Measurements from ENCODE around the gene CD209.

The CD209 gene

DNA sequence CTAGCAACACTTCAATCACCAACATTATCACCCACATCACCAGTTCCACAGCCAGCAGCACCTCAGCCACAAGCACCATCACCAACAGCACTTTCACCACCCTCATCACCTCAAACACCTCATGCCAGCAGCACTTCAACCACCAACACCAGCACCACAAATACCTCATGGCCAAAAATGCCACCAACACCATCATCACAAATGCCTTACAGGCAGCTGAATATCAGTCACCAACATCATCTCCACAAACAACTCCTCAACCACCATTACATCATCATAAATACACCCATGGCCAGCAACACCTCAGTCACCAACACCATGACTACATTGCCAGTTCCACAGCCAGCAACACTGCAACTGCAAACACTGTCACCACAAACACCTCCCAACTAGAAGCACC, 55.8 kb downstream of the CD209 start:
- Histone ChIP-seq H3K36me3 (ENCODE audit: insufficient read depth) (no peaks in the 10 kb centered on the region), H4K20me1 (ENCODE audit: insufficient read depth) (no peaks in the 10 kb centered on the region), H3K27ac (no peak overlapping the region), H3K4me1 (ENCODE audit: low read depth, poor library complexity, severe bottlenecking) (no peaks in the 10 kb centered on the region), H3K4me2 (no peak overlapping the region), H3K27me3 (ENCODE audit: insufficient read depth, low read depth) (peaks cover 26% of the 10 kb centered on the region), H3K4me3 (IDR thresholded peaks at IDR 0.05; ENCODE audit: insufficient read depth, low read depth, low read length) (no peak overlapping the region), H2AFZ (ENCODE audit: low read depth) (no peak overlapping the region), H3K9ac (no peak overlapping the region), H3K79me2 (ENCODE audit: insufficient read depth, low read depth) (no peaks in the 10 kb centered on the region)
- TF ChIP-seq, protein P1, sequence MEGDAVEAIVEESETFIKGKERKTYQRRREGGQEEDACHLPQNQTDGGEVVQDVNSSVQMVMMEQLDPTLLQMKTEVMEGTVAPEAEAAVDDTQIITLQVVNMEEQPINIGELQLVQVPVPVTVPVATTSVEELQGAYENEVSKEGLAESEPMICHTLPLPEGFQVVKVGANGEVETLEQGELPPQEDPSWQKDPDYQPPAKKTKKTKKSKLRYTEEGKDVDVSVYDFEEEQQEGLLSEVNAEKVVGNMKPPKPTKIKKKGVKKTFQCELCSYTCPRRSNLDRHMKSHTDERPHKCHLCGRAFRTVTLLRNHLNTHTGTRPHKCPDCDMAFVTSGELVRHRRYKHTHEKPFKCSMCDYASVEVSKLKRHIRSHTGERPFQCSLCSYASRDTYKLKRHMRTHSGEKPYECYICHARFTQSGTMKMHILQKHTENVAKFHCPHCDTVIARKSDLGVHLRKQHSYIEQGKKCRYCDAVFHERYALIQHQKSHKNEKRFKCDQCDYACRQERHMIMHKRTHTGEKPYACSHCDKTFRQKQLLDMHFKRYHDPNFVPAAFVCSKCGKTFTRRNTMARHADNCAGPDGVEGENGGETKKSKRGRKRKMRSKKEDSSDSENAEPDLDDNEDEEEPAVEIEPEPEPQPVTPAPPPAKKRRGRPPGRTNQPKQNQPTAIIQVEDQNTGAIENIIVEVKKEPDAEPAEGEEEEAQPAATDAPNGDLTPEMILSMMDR (conservative IDR thresholded peaks at IDR 0.05; ENCODE audit: low read depth, low read length) = no peak

DNA sequence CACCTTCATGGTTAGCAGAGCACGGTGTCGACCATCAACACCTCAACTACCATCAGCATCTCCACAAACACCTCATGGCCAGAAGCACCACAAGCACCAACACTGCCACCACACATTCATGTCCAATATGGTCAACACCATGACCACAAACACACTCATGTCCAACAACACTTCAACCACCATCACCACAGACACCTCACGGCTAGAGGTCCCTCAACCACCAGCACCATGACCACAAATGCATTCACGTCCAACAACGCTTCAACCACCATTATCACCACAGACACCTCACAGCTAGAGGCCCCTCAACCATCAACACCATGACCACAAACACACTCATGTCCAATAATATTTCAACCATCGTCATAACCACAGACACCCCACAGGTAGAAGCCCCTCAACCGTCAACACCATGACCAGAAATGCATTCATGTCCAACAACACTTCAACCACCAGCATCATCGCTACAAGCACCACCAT, 56.5 kb downstream of the CD209 start:
- H3K36me3 ChIP-seq (ENCODE audit: insufficient read depth) = no peaks in the 10 kb centered on the region
- no peak overlapping the region for H2AFZ ChIP-seq (ENCODE audit: low read depth)
- TF ChIP-seq, protein P1 (conservative IDR thresholded peaks at IDR 0.05; ENCODE audit: low read depth, low read length) = no peak
- no peak overlapping the region for H3K4me2 ChIP-seq
- no peak overlapping the region for H3K27ac ChIP-seq
- no peaks in the 10 kb centered on the region for H3K4me1 ChIP-seq (ENCODE audit: low read depth, poor library complexity, severe bottlenecking)
- peaks cover 26% of the 10 kb centered on the region; the same call in 1 of the 2 replicates for H3K27me3 ChIP-seq (ENCODE audit: insufficient read depth, low read depth)
- no peaks in the 10 kb centered on the region for H4K20me1 ChIP-seq (ENCODE audit: insufficient read depth)
- no peak overlapping the region for H3K9ac ChIP-seq
- H3K4me3 ChIP-seq (IDR thresholded peaks at IDR 0.05; ENCODE audit: insufficient read depth, low read depth, low read length) = no peak overlapping the region
- no peaks in the 10 kb centered on the region for H3K79me2 ChIP-seq (ENCODE audit: insufficient read depth, low read depth)
